ENCODE data around the gene FAM124A.

Gene FAM124A

GRCh38 chr13:51201886-51202285, 20.3 kb upstream of the FAM124A start:
- Histone ChIP-seq H3K27ac (ENCODE audit: low read length) (no peak overlapping the region), H3K4me1 (ENCODE audit: low read length) (no peaks in the 10 kb centered on the region), H4K20me1 (ENCODE audit: insufficient read depth, low read length) (no peaks in the 10 kb centered on the region), H2AFZ (ENCODE audit: low read depth, low read length) (no peak overlapping the region), H3K9ac (ENCODE audit: low read length) (no peak overlapping the region), H3K9me3 (ENCODE audit: insufficient read depth, low read length) (no peaks in the 10 kb centered on the region), H3K36me3 (replicated peaks; ENCODE audit: low read depth, low read length) (no peaks in the 10 kb centered on the region), H3K79me2 (ENCODE audit: low read length) (no peaks in the 10 kb centered on the region), H3K4me3 (ENCODE audit: low read length) (no peak overlapping the region), H3K4me2 (ENCODE audit: low read length) (no peak overlapping the region), H3K27me3 (ENCODE audit: low read depth, low read length) (peaks cover 26% of the 10 kb centered on the region; the same call in 1 of the 2 replicates)
- no peak for TF ChIP-seq CTCF (IDR thresholded peaks at IDR 0.05; ENCODE audit: low read depth, low read length)
- TF ChIP-seq EZH2phosphoT487 (IDR thresholded peaks at IDR 0.05; ENCODE audit: low read depth) = no peak

- Histone ChIP-seq H3K27me3 (ENCODE audit: low read depth, low read length) (peaks cover 30% of the 10 kb centered on the region; the same call in 1 of the 2 replicates), H3K36me3 (replicated peaks; ENCODE audit: low read depth, low read length) (no peaks in the 10 kb centered on the region), H3K79me2 (ENCODE audit: low read length) (no peaks in the 10 kb centered on the region), H3K27ac (ENCODE audit: low read length) (no peak overlapping the region), H3K4me3 (ENCODE audit: low read length) (no peak overlapping the region), H4K20me1 (ENCODE audit: insufficient read depth, low read length) (no peaks in the 10 kb centered on the region), H3K9me3 (ENCODE audit: insufficient read depth, low read length) (no peaks in the 10 kb centered on the region), H2AFZ (ENCODE audit: low read depth, low read length) (no peak overlapping the region), H3K4me2 (ENCODE audit: low read length) (no peak overlapping the region), H3K4me1 (ENCODE audit: low read length) (no peaks in the 10 kb centered on the region), H3K9ac (ENCODE audit: low read length) (no peak overlapping the region)
- TF ChIP-seq EZH2phosphoT487 (IDR thresholded peaks at IDR 0.05; ENCODE audit: low read depth) = no peak
- no peak for TF ChIP-seq CTCF (IDR thresholded peaks at IDR 0.05; ENCODE audit: low read depth, low read length)
These were observed 19.6 kb upstream of the FAM124A start for GRCh38 chr13:51202477-51203046.

- no peaks in the 10 kb centered on the region for H3K36me3 ChIP-seq (replicated peaks; ENCODE audit: low read depth, low read length)
- H3K9ac ChIP-seq (ENCODE audit: low read length) = no peak overlapping the region
- H3K79me2 ChIP-seq (ENCODE audit: low read length) = no peaks in the 10 kb centered on the region
- H3K4me2 ChIP-seq (ENCODE audit: low read length) = no peak overlapping the region
- no peak overlapping the region for H2AFZ ChIP-seq (ENCODE audit: low read depth, low read length)
- H4K20me1 ChIP-seq (ENCODE audit: insufficient read depth, low read length) = no peaks in the 10 kb centered on the region
- H3K9me3 ChIP-seq (ENCODE audit: insufficient read depth, low read length) = no peaks in the 10 kb centered on the region
- no peak overlapping the region for H3K4me3 ChIP-seq (ENCODE audit: low read length)
- no peak overlapping the region for H3K27ac ChIP-seq (ENCODE audit: low read length)
- peaks cover 66% of the 10 kb centered on the region for H3K27me3 ChIP-seq (ENCODE audit: low read depth, low read length)
- H3K4me1 ChIP-seq (ENCODE audit: low read length) = no peaks in the 10 kb centered on the region
- TF ChIP-seq CTCF (IDR thresholded peaks at IDR 0.05; ENCODE audit: low read depth, low read length) = no peak
- TF ChIP-seq EZH2phosphoT487 (IDR thresholded peaks at IDR 0.05; ENCODE audit: low read depth) = no peak
These were observed 15.6 kb upstream of the FAM124A start for GRCh38 chr13:51206584-51206983.

- no peaks in the 10 kb centered on the region for H3K9me3 ChIP-seq (ENCODE audit: insufficient read depth, low read length)
- H3K36me3 ChIP-seq (replicated peaks; ENCODE audit: low read depth, low read length) = no peaks in the 10 kb centered on the region
- H4K20me1 ChIP-seq (ENCODE audit: insufficient read depth, low read length) = no peaks in the 10 kb centered on the region
- no peak overlapping the region for H3K27ac ChIP-seq (ENCODE audit: low read length)
- peaks cover 79% of the 10 kb centered on the region for H3K27me3 ChIP-seq (ENCODE audit: low read depth, low read length)
- no peak overlapping the region for H2AFZ ChIP-seq (ENCODE audit: low read depth, low read length)
- H3K9ac ChIP-seq (ENCODE audit: low read length) = no peak overlapping the region
- no peaks in the 10 kb centered on the region for H3K4me1 ChIP-seq (ENCODE audit: low read length)
- no peak overlapping the region for H3K4me2 ChIP-seq (ENCODE audit: low read length)
- no peak for TF ChIP-seq CTCF (IDR thresholded peaks at IDR 0.05; ENCODE audit: low read depth, low read length)
- TF ChIP-seq EZH2phosphoT487 (IDR thresholded peaks at IDR 0.05; ENCODE audit: low read depth) = no peak
- no peak overlapping the region for H3K4me3 ChIP-seq (ENCODE audit: low read length)
- no peaks in the 10 kb centered on the region for H3K79me2 ChIP-seq (ENCODE audit: low read length)
These were observed 14.3 kb upstream of the FAM124A start for GRCh38 chr13:51207881-51208280.

All from OCI-LY3 (cell line).